DMS53 (cell line): ENCODE results near the gene PLEKHM3.

ENCODE experiments used
- DNase-seq: peaks from one replicate; lab custom pipeline; 2025; lab: John Stamatoyannopoulos, UW

Gene PLEKHM3, protein sequence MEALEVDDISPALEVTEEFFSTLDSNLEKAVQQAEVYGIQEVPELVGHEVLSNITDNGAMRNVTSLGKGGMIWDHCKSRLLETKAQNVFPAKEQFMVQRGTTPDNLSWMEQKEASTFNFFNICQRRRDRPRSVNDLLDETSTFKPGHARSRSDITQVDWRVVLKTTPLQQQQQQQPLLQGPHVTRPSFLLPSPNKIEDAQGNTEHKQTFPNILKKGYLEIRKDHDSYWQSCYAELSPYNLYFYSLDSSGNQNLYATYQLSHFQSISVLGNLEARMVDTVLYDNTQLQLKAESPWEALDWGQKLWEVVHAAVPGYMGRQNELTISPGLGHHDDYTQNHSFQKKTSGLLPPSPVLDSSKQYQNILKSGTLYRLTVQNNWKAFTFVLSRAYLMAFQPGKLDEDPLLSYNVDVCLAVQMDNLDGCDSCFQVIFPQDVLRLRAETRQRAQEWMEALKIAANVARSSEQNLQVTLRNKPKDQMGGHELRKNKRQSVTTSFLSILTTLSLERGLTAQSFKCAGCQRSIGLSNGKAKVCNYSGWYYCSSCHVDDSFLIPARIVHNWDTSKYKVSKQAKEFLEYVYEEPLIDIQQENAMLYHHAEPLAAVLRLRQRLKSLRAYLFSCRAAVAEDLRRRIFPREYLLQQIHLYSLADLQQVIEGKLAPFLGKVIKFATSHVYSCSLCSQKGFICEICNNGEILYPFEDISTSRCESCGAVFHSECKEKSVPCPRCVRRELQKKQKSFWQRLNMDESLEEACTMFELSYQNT

DNA sequence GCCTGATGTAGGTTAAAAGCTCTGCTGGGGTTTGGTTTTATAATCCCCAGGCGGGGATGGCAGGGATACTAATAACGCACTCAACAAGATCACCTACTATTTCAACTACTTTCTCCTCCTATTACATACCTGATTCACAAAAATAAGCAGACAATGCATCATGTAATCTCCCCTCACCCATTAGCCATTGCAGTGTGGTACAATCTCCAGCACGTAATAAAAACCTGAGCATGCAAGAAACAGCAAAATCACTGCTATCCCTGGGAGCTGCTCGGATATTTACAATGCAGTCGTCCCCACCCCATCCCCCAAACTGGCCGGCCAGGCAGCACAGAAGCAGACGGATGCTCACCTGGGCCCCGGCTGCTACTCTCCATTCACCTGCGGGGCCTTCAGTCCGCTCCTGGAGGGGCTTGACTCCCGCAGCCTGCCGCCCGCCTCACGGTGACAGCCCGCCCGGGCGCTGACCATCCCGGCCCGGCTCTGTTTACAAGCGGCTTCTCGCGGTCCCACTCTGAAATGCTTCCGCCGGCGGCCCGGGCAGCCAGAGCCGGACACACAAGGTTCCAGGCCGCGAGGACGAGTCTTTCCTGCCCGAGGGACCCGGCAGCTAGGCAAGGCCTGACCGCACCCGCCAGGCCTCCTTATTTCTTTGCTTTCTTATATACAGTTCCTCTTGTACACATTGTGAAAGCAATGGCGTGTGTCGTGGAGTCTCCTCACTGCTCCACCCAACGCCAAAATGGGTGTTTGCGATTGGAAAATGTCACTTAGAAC lies at the start of gene PLEKHM3:
TSS of gene PLEKHM3 (minus strand) at position 491 of the 777 bp plus-strand sequence. CDS start 23,888 bp downstream, outside the sequence.
- DNase-seq, result peak; percentile 92

DNA sequence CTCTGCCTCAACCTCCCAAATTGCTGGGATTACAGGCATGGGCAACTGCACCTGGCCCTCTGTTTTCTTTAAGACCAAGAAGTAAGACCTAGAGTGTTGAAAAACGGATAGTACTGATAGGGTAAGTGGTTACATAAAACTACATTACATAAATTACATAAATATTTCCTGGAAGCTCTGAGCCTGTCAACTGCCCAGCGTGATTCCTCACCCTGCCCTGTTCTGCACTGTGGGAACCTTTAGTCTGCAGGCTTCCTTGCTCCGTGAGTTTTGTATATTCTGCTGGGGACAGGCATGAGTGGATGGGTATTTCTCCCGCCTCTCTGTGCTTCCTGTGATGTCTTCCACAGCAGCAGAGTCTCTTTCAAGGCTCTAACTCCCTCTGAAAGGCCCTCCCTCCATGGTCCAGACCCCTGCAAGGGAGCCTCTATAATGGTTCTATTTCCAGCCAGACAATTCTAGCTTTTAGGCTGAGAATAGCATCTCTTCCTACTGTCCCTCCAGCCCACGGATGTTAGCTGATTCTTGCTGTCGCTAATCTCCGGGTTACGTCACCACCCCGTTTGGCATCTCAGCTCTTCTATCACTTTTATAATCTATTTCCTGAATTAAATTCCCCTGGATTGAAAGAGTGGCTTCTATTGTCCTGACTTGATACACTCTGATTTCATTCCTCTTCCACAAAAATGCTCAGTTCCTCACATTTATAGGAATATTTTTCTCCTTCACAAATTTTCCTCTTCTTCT lies 49.5 kb upstream of the PLEKHM3 start:
- DNase-seq, result no peak

DNA sequence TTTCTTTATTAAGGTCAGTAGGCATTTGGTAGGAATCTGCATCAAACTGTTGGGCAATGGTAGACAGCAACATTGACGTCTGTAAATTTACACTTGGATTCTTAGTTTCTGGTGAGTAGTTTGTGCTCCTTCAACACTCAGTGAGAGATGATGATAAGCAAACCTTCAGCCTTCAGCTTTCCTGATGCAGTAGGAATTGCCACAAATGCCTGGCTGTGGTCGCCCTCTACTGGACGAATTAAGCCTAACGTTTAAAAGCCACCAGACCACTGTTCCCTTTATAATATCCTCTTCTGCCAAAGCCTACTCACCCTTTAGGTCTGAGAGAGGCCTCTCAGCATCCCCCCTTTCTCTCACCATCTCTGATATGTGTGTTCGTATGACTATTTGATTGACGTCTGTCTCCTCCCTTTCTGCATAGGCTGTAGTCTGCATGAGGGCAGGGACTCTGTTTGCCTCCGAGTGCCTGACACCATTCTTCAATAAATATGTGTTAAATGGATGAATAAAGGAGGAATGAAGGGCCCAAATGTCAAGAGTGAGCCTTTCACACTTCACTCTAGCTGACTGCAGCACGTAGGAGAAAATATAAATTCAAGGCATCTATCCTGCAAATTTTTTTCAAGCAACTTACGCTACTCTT lies 47.0 kb upstream of the PLEKHM3 start:
- peak; percentile 77 for DNase-seq

DNA sequence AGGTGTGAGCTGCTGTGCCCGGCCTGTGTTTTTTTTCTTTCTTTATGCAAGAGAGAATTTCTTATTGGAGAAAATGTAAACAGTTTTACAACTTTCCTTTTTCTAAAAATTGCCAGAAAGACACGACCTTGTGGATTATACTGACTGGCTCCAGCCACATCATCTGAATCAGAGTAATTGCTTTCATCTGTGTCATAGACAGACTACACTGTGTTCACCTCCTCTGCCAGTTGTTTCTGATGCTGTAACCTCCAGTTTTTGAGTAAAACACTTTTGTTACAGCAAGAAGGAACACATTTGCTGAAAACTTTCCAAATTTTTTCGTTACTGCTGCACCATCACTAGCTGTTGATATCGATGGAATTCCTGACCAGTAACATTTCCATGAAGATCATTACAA lies 43.9 kb upstream of the PLEKHM3 start:
- DNase-seq, result no peak

DNA sequence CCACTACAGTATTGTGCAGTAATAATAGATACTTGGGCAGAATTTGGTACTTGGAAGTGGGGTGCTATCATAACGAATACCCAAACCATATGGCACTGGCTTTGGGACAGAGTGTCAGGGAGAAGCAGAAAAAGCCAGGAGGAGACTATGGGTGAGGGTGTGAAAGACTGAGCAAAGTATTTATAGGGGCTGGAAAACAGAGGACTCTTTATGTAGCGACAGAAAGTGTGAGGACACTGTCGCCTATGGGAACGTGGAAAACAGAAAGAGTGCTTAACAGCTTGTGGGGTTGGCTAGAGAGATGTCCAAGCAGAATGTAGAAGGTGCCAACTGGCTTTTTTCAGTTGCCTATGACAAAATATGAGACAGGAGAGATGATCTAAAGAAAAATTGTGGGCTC lies 40.7 kb upstream of the PLEKHM3 start:
- no peak for DNase-seq

DNA sequence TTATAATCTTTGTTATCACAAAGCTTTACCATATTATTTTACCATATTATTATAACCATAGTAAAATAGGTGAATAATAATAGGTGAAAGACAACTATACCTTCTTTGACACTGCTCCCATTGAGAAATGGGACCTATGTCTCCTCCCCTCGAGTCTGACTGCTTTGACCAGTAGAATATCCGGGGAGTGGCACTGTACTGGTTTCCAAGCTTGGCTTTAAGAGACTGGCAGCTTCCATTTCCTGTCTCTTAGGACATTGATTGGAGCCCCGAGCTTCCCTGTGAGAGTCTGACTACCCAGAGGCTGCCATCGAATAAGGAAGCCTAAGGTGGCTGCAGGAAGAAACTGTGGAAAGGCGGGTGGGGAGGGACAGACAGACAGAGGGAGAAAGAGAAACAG lies 40.1 kb upstream of the PLEKHM3 start:
- DNase-seq, result no peak

DNA sequence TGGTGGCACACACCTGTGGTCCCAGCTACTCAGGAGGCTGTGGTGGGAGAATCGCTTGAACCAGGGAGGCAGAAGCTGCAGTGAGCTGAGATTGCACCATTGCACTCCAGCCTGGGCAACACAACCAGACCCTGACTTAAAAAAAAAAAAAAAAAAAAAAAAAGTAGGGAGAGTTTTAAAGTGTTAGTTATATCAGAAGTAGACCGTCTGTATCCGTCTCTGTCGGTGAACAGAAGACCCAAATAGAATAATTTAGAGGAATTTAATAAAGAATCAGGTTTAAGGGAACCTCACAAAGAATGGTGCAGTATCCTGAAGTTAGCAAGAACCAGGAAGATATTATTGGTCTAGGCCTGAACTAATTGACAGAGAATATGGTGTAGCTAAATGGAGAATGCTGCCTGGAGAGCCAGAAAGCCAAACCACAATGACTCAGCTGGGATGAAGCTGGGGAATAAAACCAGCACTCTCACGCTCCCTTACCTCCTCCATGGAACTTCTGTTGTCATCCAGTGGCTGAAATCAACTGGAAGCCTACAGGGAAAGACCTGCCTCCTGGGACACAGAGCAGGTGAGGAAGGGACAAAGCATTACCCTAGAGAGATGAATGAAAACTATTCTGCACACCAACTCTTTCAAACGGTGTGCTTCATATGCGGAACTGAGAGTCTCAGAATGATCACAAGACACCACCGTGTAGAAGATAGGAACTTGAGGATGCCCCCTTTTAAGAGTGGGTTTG lies 39.1 kb upstream of the PLEKHM3 start:
- DNase-seq, result peak; percentile 33

DNA sequence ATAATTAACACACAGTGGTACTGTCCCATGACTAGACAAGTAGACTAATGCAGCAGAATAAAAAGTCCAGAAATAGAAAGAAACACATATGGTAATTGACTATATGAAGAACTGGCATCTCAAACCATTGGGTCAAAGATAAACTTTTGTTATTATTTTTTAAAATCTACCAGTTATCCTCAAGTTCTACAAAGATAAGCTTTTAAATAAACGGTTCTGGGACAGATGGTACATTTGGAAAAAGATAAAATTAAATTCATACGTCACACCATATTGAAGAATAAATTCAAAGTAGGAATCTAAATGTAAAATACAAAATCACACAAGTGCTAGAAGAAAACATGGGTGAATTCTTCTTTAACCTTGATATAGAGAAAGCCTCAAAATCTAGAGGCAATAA lies 37.6 kb upstream of the PLEKHM3 start:
- no peak for DNase-seq

DNA sequence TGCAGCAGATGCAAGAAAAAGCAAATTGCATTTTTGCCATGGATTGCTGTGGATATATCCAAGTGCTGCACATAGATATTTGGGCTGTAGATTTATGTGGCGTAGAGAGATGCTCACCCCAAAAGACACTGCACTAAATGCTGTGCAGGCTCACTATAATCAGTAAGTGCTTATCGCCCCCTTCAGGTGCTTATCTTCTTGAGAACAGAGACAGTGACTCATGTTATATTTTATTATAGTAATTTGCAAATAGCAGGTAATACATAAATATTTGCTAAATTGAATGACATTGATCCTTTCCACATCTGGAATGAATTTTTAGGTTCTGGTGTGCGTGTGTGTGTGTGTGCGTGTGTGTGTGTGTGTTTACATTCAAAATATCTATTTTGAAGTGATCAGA lies 36.8 kb upstream of the PLEKHM3 start:
- DNase-seq, result peak; percentile 79

DNA sequence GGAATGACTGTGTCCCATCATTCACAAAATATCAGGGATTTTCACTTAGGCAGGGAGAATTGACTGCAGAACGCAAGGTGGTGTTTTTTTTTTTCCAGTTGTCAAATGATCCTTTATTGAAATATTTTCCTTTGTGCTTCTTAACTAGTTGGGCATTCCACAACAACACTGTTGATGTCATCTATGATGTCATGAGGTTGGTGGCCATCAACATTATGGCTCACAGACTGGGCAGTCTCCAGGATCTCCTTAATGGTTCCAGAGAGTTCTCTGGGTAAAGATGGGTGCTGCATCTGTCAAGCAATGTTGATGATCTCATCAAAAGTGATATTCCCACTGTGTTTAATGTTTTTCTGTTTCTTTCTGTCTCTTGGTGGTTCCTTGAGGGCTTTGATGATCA lies 31.8 kb upstream of the PLEKHM3 start:
- no peak for DNase-seq

DNA sequence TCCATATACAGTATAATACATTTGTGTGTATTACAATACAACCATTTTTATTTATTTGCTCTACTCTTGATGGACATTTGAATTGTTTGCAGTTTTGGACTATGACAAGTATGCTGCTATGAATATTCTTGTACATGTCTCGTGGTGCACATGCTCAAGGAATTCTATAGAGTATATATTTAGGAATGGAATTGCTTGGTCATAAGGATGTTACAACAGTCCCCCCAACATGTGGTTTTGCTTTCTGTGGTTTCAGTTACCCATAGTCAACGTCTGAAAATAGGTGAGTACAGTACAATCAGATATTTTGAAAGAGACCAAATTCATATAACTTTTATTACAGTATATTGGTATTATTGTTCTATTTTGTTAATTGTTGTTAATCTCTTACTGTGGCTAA lies 24.1 kb upstream of the PLEKHM3 start:
- DNase-seq, result no peak

DNA sequence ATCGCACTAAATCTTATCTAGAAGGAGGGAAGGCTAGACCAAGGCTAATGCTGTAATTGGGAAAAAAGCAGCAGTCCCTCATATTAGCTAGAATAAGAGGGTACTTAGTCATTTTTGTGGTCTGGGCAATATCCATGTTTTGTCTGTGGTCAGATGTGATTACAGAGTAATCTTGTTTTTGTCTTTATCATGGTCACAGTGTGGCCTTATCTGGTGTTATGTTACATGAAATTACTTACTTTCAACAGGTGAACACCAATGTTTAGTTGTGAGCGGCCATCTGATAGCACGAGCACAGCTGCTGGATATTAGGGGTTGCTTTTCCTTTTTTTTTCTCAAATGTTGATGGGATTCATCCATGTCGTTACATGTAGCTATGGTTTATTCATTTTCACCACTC lies 23.7 kb upstream of the PLEKHM3 start:
- DNase-seq, result no peak

DNA sequence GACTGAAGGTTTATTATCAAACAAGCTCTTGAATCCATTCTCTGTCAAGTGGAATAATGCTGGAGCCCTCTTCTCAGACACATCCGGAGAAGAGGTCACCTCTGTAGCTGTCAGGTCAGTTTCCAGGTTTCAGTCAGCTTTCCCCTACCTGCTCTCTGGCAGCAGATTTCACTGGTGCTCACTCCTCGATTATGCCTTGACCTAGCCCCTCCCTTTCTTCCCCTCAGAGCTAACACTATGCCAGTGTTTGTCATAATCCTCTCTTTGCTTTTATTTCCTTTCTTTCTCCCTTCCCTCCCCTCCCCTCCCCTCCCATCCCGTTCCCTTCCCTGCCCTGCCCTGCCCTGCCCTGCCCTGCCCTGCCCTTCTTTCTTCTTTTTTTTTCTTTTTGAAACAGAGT lies 22.5 kb upstream of the PLEKHM3 start:
- peak; percentile 41 for DNase-seq

DNA sequence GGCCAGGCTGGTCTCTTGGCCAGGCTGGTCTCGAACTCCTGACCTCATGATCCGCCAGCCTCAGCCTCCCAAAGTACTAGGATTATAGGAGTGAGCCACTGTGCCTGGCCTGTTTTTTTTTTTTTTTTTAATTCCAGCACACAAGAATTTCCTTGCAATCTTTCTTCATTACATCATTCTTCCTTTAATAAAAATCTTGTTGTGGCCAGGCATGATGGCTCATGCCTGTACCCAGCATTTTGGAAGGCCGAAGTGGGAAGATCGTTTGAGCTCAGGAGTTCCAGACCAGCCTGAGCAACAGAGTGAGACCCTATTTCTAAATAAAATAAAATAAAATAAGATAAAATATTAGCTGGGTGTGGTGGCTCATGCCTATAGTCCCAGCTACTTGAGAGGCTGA lies 21.4 kb upstream of the PLEKHM3 start:
- DNase-seq, result no peak

DNA sequence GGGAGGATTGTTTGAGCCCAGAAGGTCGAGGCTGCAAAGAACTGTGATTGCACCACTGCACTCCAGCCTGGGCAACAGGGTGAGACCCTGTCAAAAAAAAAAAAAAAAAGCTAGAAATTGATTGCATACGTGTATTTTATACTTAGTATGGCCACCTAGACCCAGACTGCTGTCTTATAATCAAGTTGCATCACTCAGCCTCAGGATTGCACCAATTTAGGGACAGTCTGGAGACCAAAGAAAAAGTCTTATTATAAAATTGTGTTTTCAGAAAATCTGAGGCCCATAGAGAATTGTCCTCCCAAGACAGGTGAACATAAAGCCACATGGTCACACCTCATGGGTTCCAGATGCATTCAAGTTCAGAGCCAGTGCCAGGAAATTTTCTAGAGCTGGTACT lies 17.1 kb upstream of the PLEKHM3 start:
- no peak for DNase-seq

DNA sequence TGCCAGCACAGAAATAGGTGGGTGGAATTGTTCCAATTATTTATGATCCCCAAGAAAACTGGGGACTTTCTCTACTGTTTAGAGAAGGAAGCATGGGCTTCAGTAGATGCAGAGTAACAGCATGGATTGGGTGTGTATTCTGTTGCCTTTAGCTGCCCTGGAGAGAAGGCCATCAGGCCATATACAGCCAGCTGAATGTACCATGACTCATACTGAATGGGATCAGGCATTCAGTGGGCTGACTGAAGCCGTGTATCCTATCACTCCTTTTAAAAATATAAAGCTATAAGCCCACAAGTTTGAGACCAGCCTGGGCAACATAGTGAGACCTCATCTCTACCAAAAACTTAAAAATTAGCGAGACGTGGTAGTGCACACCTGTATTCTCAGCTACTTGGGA lies 16.7 kb upstream of the PLEKHM3 start:
- DNase-seq, result peak; percentile 6

DNA sequence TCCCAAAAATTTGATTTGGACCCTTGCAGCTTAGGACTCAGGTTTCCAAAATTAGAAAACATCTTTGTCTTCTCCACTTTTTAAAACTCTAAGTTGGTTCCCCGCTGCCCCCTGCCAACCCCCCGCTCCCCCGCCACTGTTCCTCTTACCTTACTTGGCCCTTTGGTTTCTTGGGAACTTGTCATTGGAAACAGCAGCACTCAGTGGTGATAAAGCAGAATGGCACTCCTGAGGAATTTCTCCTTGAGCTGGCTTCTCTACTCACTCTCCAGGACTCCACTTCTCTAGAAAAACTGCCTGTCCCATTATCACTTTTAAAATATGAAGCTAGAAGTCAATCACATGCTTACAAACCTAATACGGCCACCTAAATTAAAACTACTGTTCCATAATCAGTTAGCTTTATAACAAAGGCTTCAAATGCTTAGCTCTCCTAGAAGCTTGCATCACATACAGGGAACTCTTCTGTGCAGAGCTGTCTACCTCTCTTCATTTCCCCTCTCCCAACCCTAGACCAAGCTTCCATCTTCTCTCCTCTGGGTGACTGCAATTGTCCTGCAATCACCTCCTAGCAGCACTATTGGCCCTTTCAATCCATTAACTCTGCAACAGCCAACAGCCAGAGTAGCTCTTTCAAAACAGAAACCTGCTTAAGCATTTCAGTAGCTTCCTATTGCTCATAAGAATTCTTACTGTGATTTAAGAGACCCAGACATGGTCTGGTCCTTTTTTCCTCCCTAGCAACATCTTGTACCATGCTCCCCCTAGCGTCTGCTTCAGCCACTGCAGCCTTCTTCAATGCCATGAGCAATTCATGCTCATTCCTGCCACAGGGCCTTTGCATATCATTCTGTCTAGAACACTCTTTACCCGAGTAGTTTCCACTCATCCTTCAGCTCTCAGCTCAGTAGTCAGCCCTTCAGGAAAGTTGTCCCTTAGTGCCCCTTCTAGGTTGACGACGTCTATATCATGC lies 15.2 kb upstream of the PLEKHM3 start:
- peak; percentile 79 for DNase-seq

DNA sequence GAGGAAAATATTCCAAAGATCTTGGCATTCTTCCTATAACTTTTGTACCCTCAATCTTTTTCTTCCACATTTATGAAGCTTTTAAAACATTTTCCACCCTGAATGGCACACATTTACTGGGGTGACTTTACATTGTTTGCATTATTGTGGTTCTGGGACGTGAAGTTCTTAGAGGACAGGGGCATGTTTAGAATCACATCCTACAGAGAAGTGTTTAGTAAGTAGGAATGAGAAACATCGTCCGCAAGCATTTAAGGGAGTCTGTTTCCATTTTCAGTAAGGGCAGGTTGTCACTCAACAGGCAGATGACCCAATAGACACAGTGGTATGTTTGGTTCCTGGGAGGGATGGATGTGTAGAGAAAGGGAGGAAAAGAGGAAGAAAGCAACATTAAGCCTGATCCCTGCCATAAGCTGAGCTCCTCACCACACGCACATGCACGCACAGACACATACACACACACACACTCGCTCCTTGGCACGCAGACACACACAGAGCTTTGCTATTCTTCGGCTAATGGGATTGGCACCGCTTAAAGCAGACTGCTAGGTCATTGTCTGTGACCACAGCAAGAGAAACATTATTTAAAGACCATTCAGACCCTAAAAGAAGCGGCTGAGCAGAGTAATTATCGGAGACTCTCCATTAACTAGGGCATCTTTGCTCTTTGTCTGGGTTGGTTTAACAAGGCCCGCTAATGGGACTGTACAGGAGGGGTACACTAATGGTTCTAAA lies 14.2 kb upstream of the PLEKHM3 start:
- no peak for DNase-seq
